ENCODE data around the gene TTC23L. TPM values are rescaled to one million over a fixed set of nuclear protein-coding genes. Genes with fewer than 3 reads are reported as not detected.
A peak's percentile ranks its signal among the peaks of the same experiment; 100 is the strongest.

Gene TTC23L, protein sequence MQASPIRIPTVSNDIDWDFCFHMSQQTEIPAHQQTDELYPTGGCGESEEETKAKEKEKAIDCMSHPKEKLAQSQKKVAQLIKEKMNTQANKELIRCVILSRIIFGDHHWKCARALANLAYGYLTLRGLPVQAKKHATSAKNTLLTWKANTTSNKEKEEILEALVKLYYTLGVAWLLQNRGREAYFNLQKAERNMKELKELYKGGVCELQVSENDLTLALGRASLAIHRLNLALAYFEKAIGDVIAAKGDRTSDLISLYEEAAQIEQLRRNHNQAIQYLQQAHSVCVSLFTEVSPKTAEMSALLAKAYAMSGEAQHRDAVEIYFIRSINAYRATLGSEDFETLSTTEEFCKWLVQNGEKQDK
- total RNA-seq (2021; fragmentation: NEBNext Ultra II Directional; extraction: Animal tissue kit (Norgen Biotek cat#: 25700)) (1.2 and 2.4 TPM in 2 replicates), polyA plus RNA-seq (2011; rRNA removed) (0.39 and 1.1 TPM in 2 replicates), polyA minus RNA-seq (2011; rRNA and poly(A)+ RNA removed) (1.0 and 3.0 TPM in 2 replicates)
- polyA plus RNA-seq (2011; cell fraction: cytosol; rRNA removed): 1.2 TPM
- 1.9 TPM for polyA plus RNA-seq (2011; cell fraction: nucleus; rRNA removed)
- 1.3 to 1.7 TPM (median 1.3 TPM) in 4 replicates for polyA plus RNA-seq (2012, experiment 1 of 2)
- 0.05 TPM for polyA plus RNA-seq (2012, experiment 2 of 2)
- 1.7 TPM for polyA plus RNA-seq (2013, experiment 1 of 2)
- 1.7 TPM for polyA plus RNA-seq (2013, experiment 2 of 2)
- polyA minus RNA-seq (2011; cell fraction: cytosol; rRNA and poly(A)+ RNA removed): 1.1 TPM
- 2.5 TPM for polyA minus RNA-seq (2011; cell fraction: nucleus; rRNA and poly(A)+ RNA removed)
- long read RNA-seq, experiment 1: 0 reads
- long read RNA-seq, experiment 2: 0 reads

DNA sequence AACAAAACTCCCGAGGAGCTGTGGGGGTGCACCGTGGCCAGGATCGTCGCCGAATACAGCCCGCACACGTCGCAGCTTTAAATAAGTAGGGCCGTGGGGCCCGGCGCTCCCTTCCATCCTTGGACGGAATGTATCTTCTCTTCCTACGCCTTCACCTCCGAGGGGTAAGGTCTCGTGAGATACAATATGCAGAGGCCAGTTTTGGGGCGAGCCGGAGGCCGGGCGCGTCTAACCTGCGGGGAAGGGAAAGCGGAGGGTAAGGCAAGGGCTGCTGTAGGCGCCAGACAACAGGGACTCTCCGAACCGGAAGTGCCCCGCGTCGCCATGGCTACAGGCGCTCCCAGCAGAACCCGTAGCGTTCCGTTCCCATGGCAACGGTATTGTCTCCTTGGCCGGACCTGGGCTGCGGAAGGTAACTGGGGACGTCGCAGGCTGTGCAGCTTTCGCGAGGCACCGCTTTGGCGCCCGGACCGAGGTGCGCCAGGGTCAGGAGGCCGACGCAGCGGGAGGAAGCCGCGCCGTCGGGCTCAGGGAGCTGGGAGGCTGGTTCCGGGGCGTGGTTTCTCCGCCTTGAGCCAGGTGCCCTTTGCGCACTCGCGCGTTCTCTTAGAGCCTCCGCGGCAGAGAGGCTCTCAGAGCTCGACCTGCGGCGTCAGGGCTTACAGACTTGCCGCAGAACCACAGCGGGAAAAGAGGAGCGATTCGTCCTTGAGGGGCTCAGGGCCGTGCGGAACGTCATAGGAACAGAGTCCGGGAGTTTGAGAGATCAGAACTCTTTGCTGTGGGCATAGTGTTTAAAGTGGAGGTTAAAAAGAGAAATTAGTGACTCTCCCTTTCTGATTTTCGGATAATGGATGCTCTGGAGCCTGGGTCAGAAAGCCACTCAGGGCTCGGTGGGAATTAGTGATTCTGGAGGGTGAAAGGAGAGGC is at the start of gene TTC23L:
TSS of gene TTC23L (plus strand) at position 380 of the 930 bp plus-strand sequence. CDS start 1,508 bp downstream, outside the sequence.
- Histone ChIP-seq H3K36me3 (ENCODE audit: control insufficient read depth in 2 of 4, insufficient read depth in 4 of 4, low read length in 3 of 4) (0 out of 8 replicates have a peak, but pooled peaks cover 0 to 4% (median 0%) of the 10 kb centered on the region in 4 experiments), H2BK5ac (ENCODE audit: low read depth, low read length) (peak within 1 kb of the TSS; percentile 68; the same call in 1 of the 2 replicates), H3K27me3 (replicated peaks in 1 of 4; ENCODE audit: control insufficient read depth in 3 of 4, extremely low read depth in 1 of 4, insufficient read depth in 3 of 4, low read length in 3 of 4) (no peaks in the 10 kb centered on the region; a peak in 1 of 7 replicates), H2BK20ac (ENCODE audit: low read length) (no peak within 1 kb of the TSS), H3K79me2 (ENCODE audit: control insufficient read depth in 1 of 2, insufficient read depth in 2 of 2, low read length in 2 of 2) (no peaks in the 10 kb centered on the region), H2BK120ac (replicated peaks; ENCODE audit: low read depth, low read length) (peak within 1 kb of the TSS; percentile 31), H3K4me1 (replicated peaks in 1 of 4; ENCODE audit: control insufficient read depth in 3 of 4, insufficient read depth in 4 of 4, low read length in 3 of 4) (no peaks in the 10 kb centered on the region; a peak in 1 of 7 replicates), H3K18ac (ENCODE audit: extremely low read depth, low read length) (peak within 1 kb of the TSS; percentile 52; the same call in 1 of the 2 replicates), H2AK5ac (ENCODE audit: low read depth, low read length) (no peak within 1 kb of the TSS), H3K23ac (ENCODE audit: insufficient read length) (no peak within 1 kb of the TSS), H4K8ac (ENCODE audit: extremely low read depth, insufficient read depth, low read length) (peak within 1 kb of the TSS; percentile 54; the same call in 1 of the 2 replicates), H3K4me2 (ENCODE audit: insufficient read depth in 1 of 2, low read depth in 2 of 2, low read length in 2 of 2) (peak within 1 kb of the TSS; percentile 58 to 75), H4K91ac (replicated peaks; ENCODE audit: insufficient read length, low read length) (peak within 1 kb of the TSS; percentile 72), H3K4me3 (ENCODE audit: extremely low read depth in 1 of 4, insufficient read depth in 2 of 4, low read depth in 3 of 4, low read length in 4 of 4) (peak within 1 kb of the TSS; percentile 52 to 75 (median 68)), H3K9me3 (ENCODE audit: insufficient read depth in 2 of 2, low read depth in 1 of 2, low read length in 1 of 2) (peaks cover 2 to 7% of the 10 kb centered on the region in 2 experiments; a peak in 3 of 4 replicates), H3K56ac (replicated peaks; ENCODE audit: insufficient read length, low read depth, low read length) (peak within 1 kb of the TSS; percentile 56), H4K5ac (ENCODE audit: insufficient read length, low read depth, low read length) (peak within 1 kb of the TSS; percentile 86), H3K9ac (replicated peaks in 1 of 4; ENCODE audit: extremely low read depth in 1 of 4, low read depth in 3 of 4, low read length in 3 of 4) (peak within 1 kb of the TSS in 3 of 4 experiments; percentile 39 to 77 (median 73); a peak in 6 of 7 replicates), H3K4ac (replicated peaks; ENCODE audit: insufficient read length, low read depth, low read length) (peak within 1 kb of the TSS; percentile 75), H3K23me2 (ENCODE audit: low read depth, low read length) (no peaks in the 10 kb centered on the region), H3K79me1 (ENCODE audit: low read depth, low read length) (no peaks in the 10 kb centered on the region), H3K14ac (ENCODE audit: insufficient read length) (no peak within 1 kb of the TSS), H2BK12ac (ENCODE audit: low read depth, low read length) (no peak within 1 kb of the TSS), H3K27ac (ENCODE audit: low read depth, low read length) (peak within 1 kb of the TSS; percentile 43), H2BK15ac (ENCODE audit: low read length) (no peak within 1 kb of the TSS), H2AFZ (ENCODE audit: low read length) (peak within 1 kb of the TSS; percentile 96), H4K20me1 (replicated peaks in 1 of 2; ENCODE audit: control insufficient read depth in 1 of 2, insufficient read depth in 2 of 2, low read length in 2 of 2) (no peaks in the 10 kb centered on the region)
- peak; percentile 90 to 93 for DNase-seq (ENCODE audit: low read depth in 1 of 2, low spot score in 2 of 2)
- POLR2A ChIA-PET (ENCODE audit: partially characterized antibody): interaction anchor here (0.9 to 2.3 kb wide), 13 partner anchors 13 to 364 kb away, joined by 3 to 8 read pairs (median 3); partner anchors contain the start of genes BRIX1, RAD1 and RAI14
- WGBS, 2 experiments (ENCODE audit: extremely low coverage in 1 of 2, insufficient coverage in 1 of 2, insufficient read length in 1 of 2, insufficient replicate concordance in 2 of 2, low coverage in 1 of 2, low lambda C conversion rate in 2 of 2, missing lambda C conversion rate in 1 of 2): 2% methylated on average over 71 of the region's 73 CpGs; no CpG with 5 or more reads in 1 of the 2 experiments
- CTCF ChIA-PET (ENCODE audit: partially characterized antibody): interaction anchor here (0.9 to 2.3 kb wide), 3 partner anchors 25 to 364 kb away, joined by 3 to 9 read pairs (median 5); no protein-coding TSS in a partner anchor
- no peak for FAIRE-seq
- TF ChIP-seq, protein P1, sequence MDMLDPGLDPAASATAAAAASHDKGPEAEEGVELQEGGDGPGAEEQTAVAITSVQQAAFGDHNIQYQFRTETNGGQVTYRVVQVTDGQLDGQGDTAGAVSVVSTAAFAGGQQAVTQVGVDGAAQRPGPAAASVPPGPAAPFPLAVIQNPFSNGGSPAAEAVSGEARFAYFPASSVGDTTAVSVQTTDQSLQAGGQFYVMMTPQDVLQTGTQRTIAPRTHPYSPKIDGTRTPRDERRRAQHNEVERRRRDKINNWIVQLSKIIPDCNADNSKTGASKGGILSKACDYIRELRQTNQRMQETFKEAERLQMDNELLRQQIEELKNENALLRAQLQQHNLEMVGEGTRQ (IDR thresholded peaks at IDR 0.05; ENCODE audit: low read length): no peak
- TF ChIP-seq KDM5A (IDR thresholded peaks at IDR 0.05; ENCODE audit: low read length) (no peak), EZH2 (IDR thresholded peaks at IDR 0.05; ENCODE audit: low read depth, low read length, severe bottlenecking) (no peak), ASH2L (IDR thresholded peaks at IDR 0.05; ENCODE audit: low read length) (peak; percentile 93), GTF2F1 (IDR thresholded peaks at IDR 0.05; ENCODE audit: borderline replicate concordance, low read depth, low read length) (no peak)

Measured in H1 (cell line).